ENCODE data around the gene ALKBH6. TPM values are rescaled to one million over a fixed set of nuclear protein-coding genes. Genes with fewer than 3 reads are reported as not detected.

ALKBH6 gene
- total RNA-seq, 1 donor from 2014 or later, result 27.3 TPM

- H3K27me3 ChIP-seq (ENCODE audit: insufficient read depth, low read length), result no peaks in the 10 kb centered on the region
- H3K27ac ChIP-seq (ENCODE audit: low read depth, low read length), result no peak overlapping the region
- no peak overlapping the region for H2AFZ ChIP-seq (ENCODE audit: low read depth, low read length)
- no peaks in the 10 kb centered on the region for H3K4me1 Mint-ChIP-seq (ENCODE audit: low read depth, unreplicated experiment)
- no peak for TF ChIP-seq CTCF (IDR thresholded peaks at IDR 0.05; ENCODE audit: insufficient read depth, low read depth, low read length)
- TF ChIP-seq EZH2 (IDR thresholded peaks at IDR 0.05; ENCODE audit: insufficient read depth, low read length), result no peak
- peaks cover 26% of the 10 kb centered on the region for H4K20me1 ChIP-seq (ENCODE audit: insufficient read depth, low read length)
- no peaks in the 10 kb centered on the region for H3K4me1 ChIP-seq (ENCODE audit: insufficient read depth, low read length)
- peaks cover 3% of the 10 kb centered on the region for H3K9me3 Mint-ChIP-seq (ENCODE audit: unreplicated experiment)
- H3K79me2 ChIP-seq (ENCODE audit: insufficient read depth, low read length), result peaks cover 8% of the 10 kb centered on the region
- H3K4me3 ChIP-seq (ENCODE audit: insufficient read depth, low read depth, low read length), result no peak overlapping the region
- no peak overlapping the region for H3K4me3 Mint-ChIP-seq (ENCODE audit: unreplicated experiment)
- H3K36me3 ChIP-seq (ENCODE audit: insufficient read depth, low read length), result no peaks in the 10 kb centered on the region
- no peak overlapping the region for H3K9ac ChIP-seq (ENCODE audit: low read length)
- H3K27ac Mint-ChIP-seq (ENCODE audit: unreplicated experiment), result no peak overlapping the region
- no peaks in the 10 kb centered on the region for H3K9me3 ChIP-seq (ENCODE audit: insufficient read depth, low read depth, low read length)
- no peak overlapping the region for H3K4me2 ChIP-seq (ENCODE audit: low read length)
- no peak for FAIRE-seq
- no peak for DNase-seq (ENCODE audit: low read depth)
- no peaks in the 10 kb centered on the region for H3K36me3 Mint-ChIP-seq (ENCODE audit: low read depth, unreplicated experiment)
- H3K27me3 Mint-ChIP-seq (ENCODE audit: low read depth, unreplicated experiment), result no peaks in the 10 kb centered on the region
Observed at GRCh38 chr19:36001605-36002004, 12.4 kb downstream of the ALKBH6 start.

DNA sequence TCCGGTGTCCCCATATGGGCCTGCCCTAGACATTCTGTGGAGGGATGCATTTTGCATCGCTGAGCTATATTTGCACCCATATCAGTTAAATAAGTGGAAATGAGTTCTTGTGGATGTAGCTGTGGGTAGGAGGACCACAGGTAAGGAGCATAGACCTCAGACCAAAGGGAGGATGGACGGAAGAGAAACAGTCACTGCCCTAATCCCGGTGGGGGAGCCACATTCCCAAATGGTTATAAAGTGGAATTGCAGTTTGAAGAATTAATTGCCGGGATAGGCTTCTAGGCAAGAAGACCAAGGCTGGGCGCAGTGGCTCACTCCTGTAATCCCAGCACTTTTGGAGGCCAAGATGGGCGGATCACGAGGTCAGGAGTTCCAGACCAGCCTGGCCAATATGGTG, 17.2 kb downstream of the ALKBH6 start:
- no peaks in the 10 kb centered on the region for H3K9me3 ChIP-seq (ENCODE audit: insufficient read depth, low read depth, low read length)
- peaks cover 2% of the 10 kb centered on the region for H3K27me3 Mint-ChIP-seq (ENCODE audit: low read depth, unreplicated experiment)
- H3K4me1 ChIP-seq (ENCODE audit: insufficient read depth, low read length), result peaks cover 12% of the 10 kb centered on the region
- H2AFZ ChIP-seq (ENCODE audit: low read depth, low read length), result no peak overlapping the region
- DNase-seq (ENCODE audit: low read depth) (no peak), FAIRE-seq (no peak)
- no peak overlapping the region for H3K9ac ChIP-seq (ENCODE audit: low read length)
- H3K4me2 ChIP-seq (ENCODE audit: low read length), result peak overlapping the region; percentile 95
- no peak overlapping the region for H3K27ac Mint-ChIP-seq (ENCODE audit: unreplicated experiment)
- no peaks in the 10 kb centered on the region for H3K36me3 ChIP-seq (ENCODE audit: insufficient read depth, low read length)
- no peak overlapping the region for H3K27ac ChIP-seq (ENCODE audit: low read depth, low read length)
- no peaks in the 10 kb centered on the region for H3K27me3 ChIP-seq (ENCODE audit: insufficient read depth, low read length)
- H3K79me2 ChIP-seq (ENCODE audit: insufficient read depth, low read length), result peaks cover 21% of the 10 kb centered on the region
- H3K4me3 Mint-ChIP-seq (ENCODE audit: unreplicated experiment), result peak overlapping the region; percentile 92
- peaks cover 10% of the 10 kb centered on the region for H3K4me1 Mint-ChIP-seq (ENCODE audit: low read depth, unreplicated experiment)
- no peaks in the 10 kb centered on the region for H3K9me3 Mint-ChIP-seq (ENCODE audit: unreplicated experiment)
- peaks cover 36% of the 10 kb centered on the region for H4K20me1 ChIP-seq (ENCODE audit: insufficient read depth, low read length)
- H3K4me3 ChIP-seq (ENCODE audit: insufficient read depth, low read depth, low read length), result no peak overlapping the region
- H3K36me3 Mint-ChIP-seq (ENCODE audit: low read depth, unreplicated experiment), result no peaks in the 10 kb centered on the region
- TF ChIP-seq EZH2 (IDR thresholded peaks at IDR 0.05; ENCODE audit: insufficient read depth, low read length) (no peak), CTCF (IDR thresholded peaks at IDR 0.05; ENCODE audit: insufficient read depth, low read depth, low read length) (no peak)

DNA sequence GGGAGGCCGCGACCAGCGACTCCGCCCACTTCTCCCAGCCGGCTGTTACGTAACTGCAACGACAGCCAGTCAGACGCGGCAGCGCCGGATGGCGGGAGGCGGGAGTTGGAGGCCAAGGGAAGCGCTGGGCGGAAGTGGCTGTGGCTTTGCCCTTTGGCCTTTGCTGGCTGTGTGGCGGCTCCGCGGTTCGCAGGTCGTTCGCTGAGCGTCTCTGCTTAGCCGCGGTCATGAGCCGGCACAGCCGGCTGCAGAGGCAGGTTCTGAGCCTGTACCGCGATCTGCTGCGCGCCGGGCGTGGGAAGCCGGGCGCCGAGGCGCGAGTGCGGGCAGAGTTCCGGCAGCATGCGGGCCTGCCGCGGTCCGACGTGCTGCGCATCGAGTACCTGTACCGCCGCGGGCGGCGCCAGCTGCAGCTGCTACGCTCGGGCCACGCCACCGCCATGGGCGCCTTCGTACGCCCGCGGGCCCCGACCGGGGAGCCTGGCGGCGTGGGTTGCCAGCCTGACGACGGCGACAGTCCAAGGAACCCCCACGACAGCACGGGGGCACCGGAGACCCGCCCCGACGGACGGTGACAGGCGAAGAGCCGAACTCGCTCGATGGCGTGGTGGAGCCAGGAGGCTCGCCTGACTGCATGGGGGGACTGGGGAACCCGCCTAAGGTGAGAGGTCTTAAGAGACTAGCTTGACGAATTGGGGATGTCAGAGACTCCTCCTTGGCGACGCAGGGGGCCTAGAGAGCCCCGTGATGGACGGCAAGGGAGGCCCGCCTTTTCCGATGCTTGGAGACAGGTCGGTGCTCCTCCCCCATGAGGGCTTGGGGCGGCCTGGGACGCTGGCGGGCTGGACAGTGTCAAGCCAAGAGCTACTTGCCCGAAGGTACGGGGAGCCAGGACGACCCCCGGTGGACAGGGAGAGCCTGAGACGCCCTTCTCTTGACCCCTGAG, 18.7 kb downstream of the ALKBH6 start, which contains the start of gene SDHAF1:
Gene SDHAF1 (plus strand): TSS at position 141 of the 946 bp plus-strand sequence. CDS start 87 bp downstream, at position 228.
- Histone ChIP-seq H3K9me3 (ENCODE audit: insufficient read depth, low read depth, low read length) (no peaks in the 10 kb centered on the region), H3K27me3 (ENCODE audit: insufficient read depth, low read length) (no peaks in the 10 kb centered on the region), H3K9ac (ENCODE audit: low read length) (peak within 1 kb of the TSS; percentile 71), H3K4me2 (ENCODE audit: low read length) (peak within 1 kb of the TSS; percentile 95), H3K36me3 (ENCODE audit: insufficient read depth, low read length) (no peaks in the 10 kb centered on the region), H3K79me2 (ENCODE audit: insufficient read depth, low read length) (peaks cover 21% of the 10 kb centered on the region), H3K27ac (ENCODE audit: low read depth, low read length) (no peak within 1 kb of the TSS), H3K4me3 (ENCODE audit: insufficient read depth, low read depth, low read length) (peak within 1 kb of the TSS; percentile 76), H4K20me1 (ENCODE audit: insufficient read depth, low read length) (peaks cover 25% of the 10 kb centered on the region), H2AFZ (ENCODE audit: low read depth, low read length) (peak within 1 kb of the TSS; percentile 100), H3K4me1 (ENCODE audit: insufficient read depth, low read length) (peaks cover 12% of the 10 kb centered on the region)
- TF ChIP-seq CTCF (IDR thresholded peaks at IDR 0.05; ENCODE audit: insufficient read depth, low read depth, low read length) (no peak), EZH2 (IDR thresholded peaks at IDR 0.05; ENCODE audit: insufficient read depth, low read length) (no peak)
- DNase-seq (ENCODE audit: low read depth) (peak; percentile 80), FAIRE-seq (no peak)
- H3K4me1 Mint-ChIP-seq (ENCODE audit: low read depth, unreplicated experiment), result peaks cover 10% of the 10 kb centered on the region
- H3K36me3 Mint-ChIP-seq (ENCODE audit: low read depth, unreplicated experiment), result no peaks in the 10 kb centered on the region
- peak within 1 kb of the TSS; percentile 92 for H3K27ac Mint-ChIP-seq (ENCODE audit: unreplicated experiment)
- peaks cover 4% of the 10 kb centered on the region for H3K27me3 Mint-ChIP-seq (ENCODE audit: low read depth, unreplicated experiment)
- H3K4me3 Mint-ChIP-seq (ENCODE audit: unreplicated experiment), result peak within 1 kb of the TSS; percentile 92
- H3K9me3 Mint-ChIP-seq (ENCODE audit: unreplicated experiment), result no peaks in the 10 kb centered on the region

All from astrocyte (in vitro differentiated cells and primary cell).